GM18873 (cell line): ENCODE data around the gene GDF3.
"Not testable (repeated sequence)": the region's sequence is repeated elsewhere in the genome, so short reads cannot be mapped to it uniquely, and the experiment has no call there.

ENCODE experiments used
- ATAC-seq: cut with Tn5 transposase; IDR thresholded peaks from one replicate; pipeline ENCODE4 v1.9.1; 2021; ENCODE audit warnings: mild to moderate bottlenecking, moderate library complexity, moderate number of reproducible peaks; ENCODE audit not compliant: unreplicated experiment, low FRiP score

The GDF3 gene

GRCh38 chr12:7668171-7668570, 27.4 kb downstream of the GDF3 start:
- no peak for ATAC-seq

GRCh38 chr12:7667125-7667524, 28.4 kb downstream of the GDF3 start:
- ATAC-seq, result no peak

- ATAC-seq, result no peak
Measured at GRCh38 chr12:7666595-7666994, 29.0 kb downstream of the GDF3 start.

GRCh38 chr12:7661741-7662140, 33.8 kb downstream of the GDF3 start:
- ATAC-seq, result no peak

GRCh38 chr12:7656121-7656520, 39.5 kb downstream of the GDF3 start:
- no peak for ATAC-seq

- no peak for ATAC-seq
Measured at GRCh38 chr12:7650091-7650490, 45.5 kb downstream of the GDF3 start.

GRCh38 chr12:7647071-7647470, 48.5 kb downstream of the GDF3 start:
- ATAC-seq, result no peak

- ATAC-seq, result no peak
Measured at GRCh38 chr12:7646178-7646475, 49.4 kb downstream of the GDF3 start.

GRCh38 chr12:7645395-7646177, 50.0 kb downstream of the GDF3 start:
- ATAC-seq, result no peak

GRCh38 chr12:7642876-7643309, 52.7 kb downstream of the GDF3 start:
- ATAC-seq, result no peak

- no peak for ATAC-seq
Measured at GRCh38 chr12:7642287-7642686, 53.3 kb downstream of the GDF3 start.

- not testable (repeated sequence) for ATAC-seq
Measured at GRCh38 chr12:7640123-7640995, 55.2 kb downstream of the GDF3 start.
